ENCODE data around the gene PRSS36. TPM values are rescaled to one million over a fixed set of nuclear protein-coding genes. Genes with fewer than 3 reads are reported as not detected.

PRSS36 gene
- total and polyA plus RNA-seq, 7 donors = 0.24 to 1.7 (median 0.69) TPM

DNA sequence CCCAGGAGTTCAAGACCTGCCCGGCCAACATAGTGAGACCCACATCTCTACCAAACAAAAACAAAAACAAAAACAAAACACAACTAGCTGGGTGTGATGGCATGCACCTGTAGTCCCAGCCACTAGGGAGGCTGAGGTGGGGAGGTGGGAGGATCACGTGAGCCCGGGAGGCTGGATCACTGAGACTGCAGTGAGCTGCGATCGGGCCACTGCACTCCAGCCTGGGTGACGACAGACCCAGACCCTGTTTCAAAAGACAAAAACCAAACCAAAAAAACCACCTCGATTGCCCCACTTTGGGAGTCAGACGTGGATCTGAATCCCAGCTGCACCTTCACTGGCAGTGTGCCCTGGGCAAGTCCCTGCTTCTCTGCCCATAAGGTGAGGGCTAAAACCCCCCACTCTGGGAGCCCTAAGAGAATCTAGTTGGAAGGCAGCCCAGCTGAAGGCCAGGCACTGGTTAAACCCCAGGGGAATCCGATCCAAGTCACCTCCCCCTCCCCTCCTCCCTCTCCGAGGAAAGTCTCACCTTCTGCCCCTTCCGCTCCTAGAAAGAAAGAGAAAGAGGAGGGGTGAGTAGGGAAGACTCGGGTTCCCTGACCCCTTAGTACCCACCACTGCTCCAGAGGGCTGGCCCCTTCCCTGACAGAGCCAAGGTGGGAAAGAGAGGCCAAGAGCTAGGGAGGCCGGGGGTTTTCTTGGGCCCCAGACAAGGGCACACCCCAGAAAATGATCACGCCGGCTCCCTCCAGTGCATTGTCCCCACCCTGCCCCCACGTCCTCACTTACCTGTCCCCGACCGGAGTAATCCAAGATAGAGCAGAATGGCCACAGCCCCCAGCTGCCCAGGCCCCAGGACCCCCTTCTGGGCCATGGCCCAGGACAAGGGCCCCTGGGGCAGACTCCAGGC, 15.0 kb downstream of the PRSS36 start:
- DNase-seq (no peak), ATAC-seq (no peak)
- peaks cover 0 to 26% of the 10 kb centered on the region in 2 donors for H3K36me3 ChIP-seq (ENCODE audit: insufficient read depth in 1 of 2, low read depth in 1 of 2)
- intact Hi-C loops (cut with DNase I) = no loop called here
- H3K4me3 ChIP-seq = no peak overlapping the region
- no peaks in the 10 kb centered on the region for H3K9me3 ChIP-seq
- H3K27ac ChIP-seq = no peak overlapping the region
- H3K27me3 ChIP-seq (ENCODE audit: insufficient read depth in 3 of 3, low read length in 2 of 3) = no peaks in the 10 kb centered on the region
- TF ChIP-seq, protein P1, sequence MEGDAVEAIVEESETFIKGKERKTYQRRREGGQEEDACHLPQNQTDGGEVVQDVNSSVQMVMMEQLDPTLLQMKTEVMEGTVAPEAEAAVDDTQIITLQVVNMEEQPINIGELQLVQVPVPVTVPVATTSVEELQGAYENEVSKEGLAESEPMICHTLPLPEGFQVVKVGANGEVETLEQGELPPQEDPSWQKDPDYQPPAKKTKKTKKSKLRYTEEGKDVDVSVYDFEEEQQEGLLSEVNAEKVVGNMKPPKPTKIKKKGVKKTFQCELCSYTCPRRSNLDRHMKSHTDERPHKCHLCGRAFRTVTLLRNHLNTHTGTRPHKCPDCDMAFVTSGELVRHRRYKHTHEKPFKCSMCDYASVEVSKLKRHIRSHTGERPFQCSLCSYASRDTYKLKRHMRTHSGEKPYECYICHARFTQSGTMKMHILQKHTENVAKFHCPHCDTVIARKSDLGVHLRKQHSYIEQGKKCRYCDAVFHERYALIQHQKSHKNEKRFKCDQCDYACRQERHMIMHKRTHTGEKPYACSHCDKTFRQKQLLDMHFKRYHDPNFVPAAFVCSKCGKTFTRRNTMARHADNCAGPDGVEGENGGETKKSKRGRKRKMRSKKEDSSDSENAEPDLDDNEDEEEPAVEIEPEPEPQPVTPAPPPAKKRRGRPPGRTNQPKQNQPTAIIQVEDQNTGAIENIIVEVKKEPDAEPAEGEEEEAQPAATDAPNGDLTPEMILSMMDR (IDR thresholded peaks at IDR 0.05) = no peak
- WGBS, 3 donors = 28 to 30% (median 28%) methylated on average over 17 to 18 of the region's 18 CpGs
- peaks cover 12% of the 10 kb centered on the region for H3K4me1 ChIP-seq

DNA sequence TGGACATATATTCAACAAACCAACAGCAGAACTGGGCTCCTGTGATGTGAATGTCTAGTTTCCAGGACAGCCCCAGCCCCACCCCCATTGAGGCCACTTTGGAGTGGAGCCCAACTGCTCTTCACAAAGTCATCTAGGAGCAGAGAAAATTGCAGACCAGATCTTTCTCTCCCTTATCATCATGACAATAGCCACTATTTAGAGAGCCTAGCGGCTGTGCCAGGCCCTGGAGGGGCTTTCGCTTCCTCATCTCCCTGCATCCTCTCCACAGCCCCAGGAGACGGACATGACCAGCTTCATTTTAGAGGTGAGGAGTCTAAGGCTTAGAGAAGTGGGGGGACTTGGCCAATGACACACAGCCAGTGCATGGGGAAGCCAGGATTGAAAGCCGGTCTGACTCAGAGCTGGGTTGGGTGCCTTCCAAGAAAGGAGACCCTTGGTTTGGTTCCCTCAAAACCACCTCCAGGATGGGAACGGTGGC, 15.7 kb downstream of the PRSS36 start:
- peaks cover 0 to 30% of the 10 kb centered on the region in 2 donors for H3K36me3 ChIP-seq (ENCODE audit: insufficient read depth in 1 of 2, low read depth in 1 of 2)
- DNase-seq (no peak), ATAC-seq (no peak)
- H3K9me3 ChIP-seq = no peaks in the 10 kb centered on the region
- H3K4me3 ChIP-seq = no peak overlapping the region
- H3K4me1 ChIP-seq = peaks cover 15% of the 10 kb centered on the region
- no peaks in the 10 kb centered on the region for H3K27me3 ChIP-seq (ENCODE audit: insufficient read depth in 3 of 3, low read length in 2 of 3)
- intact Hi-C loops (cut with DNase I) = no loop called here
- TF ChIP-seq, protein P1 (IDR thresholded peaks at IDR 0.05) = no peak
- WGBS, 3 donors = 27 to 41% (median 27%) methylated on average over 5 of the region's 5 CpGs
- H3K27ac ChIP-seq = no peak overlapping the region

DNA sequence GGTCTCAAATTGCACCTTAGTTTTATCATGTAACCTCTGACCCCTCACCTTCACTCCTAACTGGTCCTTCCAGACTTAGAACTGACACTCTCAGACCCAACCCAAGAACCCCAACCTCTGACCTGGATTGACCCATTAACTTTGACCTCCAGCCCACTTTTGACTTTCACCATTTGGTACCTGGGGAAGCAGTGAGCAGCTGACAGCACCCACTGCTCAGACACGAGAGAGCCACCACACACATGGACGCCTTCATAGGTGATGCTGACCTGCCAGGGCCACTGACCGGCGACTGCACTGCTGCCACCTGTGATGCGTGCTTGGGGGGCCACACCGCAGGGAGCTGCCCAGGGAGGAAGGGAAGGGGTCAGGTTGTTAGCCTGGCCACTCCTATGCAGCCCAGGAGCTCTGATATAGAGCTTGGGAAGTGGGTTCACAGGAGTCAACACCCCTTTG, 16.8 kb downstream of the PRSS36 start:
- no peak for DNase-seq
- 82 to 93% (median 85%) methylated on average over 6 of the region's 6 CpGs for WGBS, 3 donors

DNA sequence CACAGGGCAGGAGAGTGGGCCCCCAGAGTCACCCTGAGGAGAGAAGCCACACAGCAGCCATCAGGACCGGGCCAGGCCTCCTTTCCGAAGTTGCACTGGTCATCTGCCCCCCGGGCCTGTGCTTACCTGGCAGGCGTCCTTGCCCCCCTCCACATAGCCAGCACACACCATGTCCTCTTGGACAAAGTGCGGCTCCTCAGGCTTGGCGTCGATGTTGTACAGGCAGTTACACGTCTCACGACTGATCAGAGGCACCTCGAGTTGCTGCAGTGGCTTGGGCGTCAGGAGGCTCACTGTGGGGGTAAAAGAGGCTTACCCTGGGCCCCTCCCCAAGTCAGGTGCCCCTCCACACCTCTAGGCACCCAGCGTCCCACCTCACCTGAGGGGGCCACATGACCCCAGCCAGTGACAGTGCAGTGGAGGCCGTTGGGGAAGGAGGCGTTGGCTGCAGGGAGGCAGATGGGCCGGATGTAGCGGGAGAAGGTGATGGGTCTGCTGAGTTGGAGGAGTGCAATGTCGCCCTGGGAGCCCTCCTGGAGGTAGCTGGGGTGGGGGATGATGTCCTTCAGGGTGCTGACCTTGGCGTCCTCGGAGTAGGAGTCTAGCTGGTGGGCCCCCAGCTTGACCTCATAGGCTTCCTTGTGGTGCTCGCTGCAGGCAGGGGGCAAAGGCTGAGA, 17.4 kb downstream of the PRSS36 start:
- Histone ChIP-seq H3K4me3 (no peak overlapping the region), H3K4me1 (peaks cover 20% of the 10 kb centered on the region), H3K27me3 (ENCODE audit: insufficient read depth in 3 of 3, low read length in 2 of 3) (no peaks in the 10 kb centered on the region), H3K27ac (no peak overlapping the region), H3K9me3 (no peaks in the 10 kb centered on the region), H3K36me3 (ENCODE audit: insufficient read depth in 1 of 2, low read depth in 1 of 2) (peaks cover 0 to 44% of the 10 kb centered on the region in 2 donors)
- TF ChIP-seq, protein P1 (IDR thresholded peaks at IDR 0.05) = no peak
- DNase-seq (no peak), ATAC-seq (no peak)
- 80 to 90% (median 84%) methylated on average over 18 to 20 of the region's 20 CpGs for WGBS, 3 donors
- intact Hi-C loops (cut with DNase I) = no loop called here

More for the DNA sequence above, 16.8 kb downstream of the PRSS36 start:
- TF ChIP-seq, protein P1 (IDR thresholded peaks at IDR 0.05) = no peak
- peaks cover 14% of the 10 kb centered on the region for H3K4me1 ChIP-seq
- no peak overlapping the region for H3K4me3 ChIP-seq
- no peak for ATAC-seq
- no peak overlapping the region for H3K27ac ChIP-seq
- peaks cover 0 to 38% of the 10 kb centered on the region in 2 donors for H3K36me3 ChIP-seq (ENCODE audit: insufficient read depth in 1 of 2, low read depth in 1 of 2)
- no peaks in the 10 kb centered on the region for H3K27me3 ChIP-seq (ENCODE audit: insufficient read depth in 3 of 3, low read length in 2 of 3)
- H3K9me3 ChIP-seq = no peaks in the 10 kb centered on the region
- intact Hi-C loops (cut with DNase I) = no loop called here
